ENCODE results near the gene EXOSC10. TPM values are rescaled to one million over a fixed set of nuclear protein-coding genes. Genes with fewer than 3 reads are reported as not detected.

Gene EXOSC10
- total and polyA plus RNA-seq, 12 donors: 25.5 to 107 (median 41.1) TPM

DNA sequence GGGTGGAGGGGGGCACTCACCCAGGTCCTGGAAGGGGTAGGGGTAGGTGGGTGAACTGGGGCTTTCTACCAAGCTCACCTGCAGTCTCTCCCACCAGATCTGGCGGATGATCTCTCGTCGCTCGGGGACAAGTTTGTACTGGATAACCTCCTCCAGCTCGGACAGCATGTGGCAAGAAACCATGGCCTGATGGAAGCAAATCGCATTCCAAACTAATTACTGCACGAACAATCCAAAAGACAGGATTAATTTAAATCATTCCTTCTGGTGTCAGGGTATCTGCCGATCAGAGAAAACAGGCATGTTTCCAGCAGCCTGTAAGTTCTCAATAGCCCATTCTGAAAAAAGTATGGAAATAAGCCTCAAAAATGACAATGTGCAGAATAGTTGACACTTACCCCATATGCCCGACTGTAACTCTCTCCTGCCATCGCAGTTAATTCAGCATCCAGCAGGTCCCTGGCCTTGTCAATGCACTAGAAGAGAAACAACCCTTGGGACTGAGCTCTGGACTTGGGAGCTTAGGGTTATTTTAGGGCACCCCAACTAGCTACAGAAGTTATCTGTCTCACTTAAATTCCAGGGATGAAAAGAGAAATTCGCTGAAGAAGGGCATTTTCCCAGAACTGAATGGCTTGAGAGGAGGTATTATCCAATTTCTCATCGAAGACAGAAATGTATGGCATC is 45.0 kb upstream of the EXOSC10 start:
- H3K4me1 ChIP-seq (replicated peaks in 1 of 2): peaks cover 0 to 7% of the 10 kb centered on the region in 2 donors
- H3K27ac ChIP-seq: peak overlapping the region in 2 of 5 donors; percentile 4 to 61
- H3K27me3 ChIP-seq: no peaks in the 10 kb centered on the region
- no peak overlapping the region for H3K4me3 ChIP-seq
- WGBS, 4 donors: 68 to 75% (median 71%) methylated on average over 12 of the region's 12 CpGs
- intact Hi-C loops (cut with DNase I): no loop called here
- no peak for DNase-seq
- TF ChIP-seq CTCF (IDR thresholded peaks at IDR 0.05) (no peak), POLR2A (IDR thresholded peaks at IDR 0.05) (no peak)
- H3K36me3 ChIP-seq (replicated peaks in 1 of 2): peaks cover 0 to 63% of the 10 kb centered on the region in 2 donors
- H3K9me3 ChIP-seq (replicated peaks in 1 of 3): no peaks in the 10 kb centered on the region

GRCh38 chr1:11143907-11144306 is 44.2 kb upstream of the EXOSC10 start:
- H3K4me3 ChIP-seq: no peak overlapping the region
- WGBS, 4 donors: 68 to 87% (median 81%) methylated on average over 2 of the region's 2 CpGs
- intact Hi-C loops (cut with DNase I): no loop called here
- no peaks in the 10 kb centered on the region for H3K27me3 ChIP-seq
- peaks cover 0 to 11% of the 10 kb centered on the region in 2 donors for H3K4me1 ChIP-seq (replicated peaks in 1 of 2)
- TF ChIP-seq CTCF (IDR thresholded peaks at IDR 0.05) (no peak), POLR2A (IDR thresholded peaks at IDR 0.05) (no peak)
- peak in 1 of 7 donors; percentile 11 for DNase-seq
- H3K9me3 ChIP-seq (replicated peaks in 1 of 3): no peaks in the 10 kb centered on the region
- H3K36me3 ChIP-seq (replicated peaks in 1 of 2): peaks cover 0 to 61% of the 10 kb centered on the region in 2 donors
- peak overlapping the region in 2 of 5 donors; percentile 4 to 48 for H3K27ac ChIP-seq

- Histone ChIP-seq H3K27me3 (no peaks in the 10 kb centered on the region), H3K4me1 (replicated peaks in 1 of 2) (peaks cover 0 to 11% of the 10 kb centered on the region in 2 donors), H3K36me3 (replicated peaks in 1 of 2) (peaks cover 0 to 61% of the 10 kb centered on the region in 2 donors), H3K9me3 (replicated peaks in 1 of 3) (no peaks in the 10 kb centered on the region), H3K27ac (peak overlapping the region in 2 of 5 donors; percentile 6 to 48), H3K4me3 (no peak overlapping the region)
- 92 to 97% (median 94%) methylated on average over 5 of the region's 5 CpGs for whole genome bisulfite sequencing, 4 donors
- peak in 1 of 7 donors; percentile 5 for DNase-seq
- no peak for TF ChIP-seq POLR2A (IDR thresholded peaks at IDR 0.05)
- no peak for TF ChIP-seq CTCF (IDR thresholded peaks at IDR 0.05)
- intact Hi-C loops (cut with DNase I): no loop called here
Observed at GRCh38 chr1:11143401-11143800, 43.7 kb upstream of the EXOSC10 start.

GRCh38 chr1:11142618-11143391 is 43.1 kb upstream of the EXOSC10 start:
- Histone ChIP-seq H3K4me1 (replicated peaks in 1 of 2) (peaks cover 0 to 11% of the 10 kb centered on the region in 2 donors), H3K4me3 (no peak overlapping the region), H3K27ac (peak overlapping the region in 2 of 5 donors; percentile 6 to 48), H3K36me3 (replicated peaks in 1 of 2) (peaks cover 0 to 61% of the 10 kb centered on the region in 2 donors), H3K27me3 (no peaks in the 10 kb centered on the region), H3K9me3 (replicated peaks in 1 of 3) (no peaks in the 10 kb centered on the region)
- intact Hi-C loops (cut with DNase I): no loop called here
- WGBS, 4 donors: 78 to 88% (median 86%) methylated on average over 4 of the region's 4 CpGs
- peak in 1 of 7 donors; percentile 0 for DNase-seq
- TF ChIP-seq CTCF (IDR thresholded peaks at IDR 0.05) (no peak), POLR2A (IDR thresholded peaks at IDR 0.05) (no peak)

Measured in adrenal gland (tissue), 12 donors.